Fibroblast of villous mesenchyme (primary cell): Measurements from ENCODE around the gene CDH12. TPM values are rescaled to one million over a fixed set of nuclear protein-coding genes. Genes with fewer than 3 reads are reported as not detected.

Experiments
- DNase-seq: peaks from one replicate; pipeline ENCODE4 v3.0.0-alpha.2; 2010; ENCODE audit warnings: low read depth
- H3K4me3 ChIP-seq: 2 replicates; pipeline ENCODE4 v1.5.1; 2011; ENCODE audit warnings: low read depth, mild to moderate bottlenecking, low read length
- total RNA-seq: library from RNA; depleted of rRNA; stranded (reverse); fragments of >200 nt; gene quantifications from 2 replicates; pipeline ENCODE4 v1.2.3, GENCODE V29; 2012
- TF ChIP-seq, protein P1 (sequence below): IDR thresholded peaks from 2 replicates; pipeline ENCODE4 v1.5.1; 2012; ENCODE audit warnings: low read depth, mild to moderate bottlenecking, low read length; ENCODE audit not compliant: insufficient read depth

CDH12 gene
- total RNA-seq, 1 donor: not detected

DNA sequence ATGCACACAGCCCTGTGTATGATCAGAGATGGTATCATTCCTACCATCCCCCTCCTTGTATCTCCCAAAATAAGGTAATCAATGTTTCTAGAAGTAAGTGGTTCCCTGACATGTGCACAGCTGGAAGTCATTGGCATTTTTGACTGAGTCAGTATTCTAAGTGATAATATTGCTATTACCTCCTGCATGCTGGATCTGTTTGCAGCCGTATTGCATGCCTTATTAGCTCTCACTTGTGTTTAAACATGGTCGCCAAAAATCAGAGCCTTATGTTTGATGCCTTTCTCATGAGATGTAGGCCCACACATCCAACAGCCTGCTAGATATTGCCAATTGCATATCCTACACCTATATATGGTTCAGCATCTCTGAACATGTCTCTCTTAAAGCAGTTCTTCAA, 254.3 kb downstream of the CDH12 start:
- TF ChIP-seq, protein P1, sequence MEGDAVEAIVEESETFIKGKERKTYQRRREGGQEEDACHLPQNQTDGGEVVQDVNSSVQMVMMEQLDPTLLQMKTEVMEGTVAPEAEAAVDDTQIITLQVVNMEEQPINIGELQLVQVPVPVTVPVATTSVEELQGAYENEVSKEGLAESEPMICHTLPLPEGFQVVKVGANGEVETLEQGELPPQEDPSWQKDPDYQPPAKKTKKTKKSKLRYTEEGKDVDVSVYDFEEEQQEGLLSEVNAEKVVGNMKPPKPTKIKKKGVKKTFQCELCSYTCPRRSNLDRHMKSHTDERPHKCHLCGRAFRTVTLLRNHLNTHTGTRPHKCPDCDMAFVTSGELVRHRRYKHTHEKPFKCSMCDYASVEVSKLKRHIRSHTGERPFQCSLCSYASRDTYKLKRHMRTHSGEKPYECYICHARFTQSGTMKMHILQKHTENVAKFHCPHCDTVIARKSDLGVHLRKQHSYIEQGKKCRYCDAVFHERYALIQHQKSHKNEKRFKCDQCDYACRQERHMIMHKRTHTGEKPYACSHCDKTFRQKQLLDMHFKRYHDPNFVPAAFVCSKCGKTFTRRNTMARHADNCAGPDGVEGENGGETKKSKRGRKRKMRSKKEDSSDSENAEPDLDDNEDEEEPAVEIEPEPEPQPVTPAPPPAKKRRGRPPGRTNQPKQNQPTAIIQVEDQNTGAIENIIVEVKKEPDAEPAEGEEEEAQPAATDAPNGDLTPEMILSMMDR: no peak
- DNase-seq: no peak
- no peak overlapping the region for H3K4me3 ChIP-seq

GRCh38 chr5:22596404-22596970, 256.7 kb downstream of the CDH12 start:
- TF ChIP-seq, protein P1: no peak
- H3K4me3 ChIP-seq: no peak overlapping the region
- peak; percentile 54 for DNase-seq

GRCh38 chr5:22594491-22594890, 258.7 kb downstream of the CDH12 start:
- no peak overlapping the region for H3K4me3 ChIP-seq
- DNase-seq: no peak
- TF ChIP-seq, protein P1: no peak

DNA sequence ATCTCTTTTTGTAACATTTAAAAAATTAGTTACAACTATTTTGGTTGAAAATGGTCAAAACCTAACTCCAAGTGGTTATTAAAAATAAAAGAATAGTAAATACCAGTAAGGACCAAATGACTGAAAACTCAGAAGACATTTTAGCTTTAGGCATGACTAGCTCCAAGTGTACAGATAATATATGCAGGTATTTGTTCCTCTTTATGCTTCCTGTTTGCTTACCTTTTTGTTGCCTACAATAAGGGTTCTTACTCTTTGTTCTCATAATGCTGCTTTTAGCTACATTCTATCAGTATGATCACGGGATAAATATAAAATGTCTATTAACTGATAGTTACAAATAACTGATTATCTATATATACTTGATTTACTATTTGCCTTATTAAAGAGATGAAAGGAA, 259.6 kb downstream of the CDH12 start:
- no peak for DNase-seq
- TF ChIP-seq, protein P1: no peak
- no peak overlapping the region for H3K4me3 ChIP-seq

GRCh38 chr5:22591461-22591860, 261.7 kb downstream of the CDH12 start:
- TF ChIP-seq, protein P1: no peak
- no peak for DNase-seq
- no peak overlapping the region for H3K4me3 ChIP-seq

- no peak for DNase-seq
- TF ChIP-seq, protein P1: no peak
- H3K4me3 ChIP-seq: no peak overlapping the region
Measured at GRCh38 chr5:22590677-22591268, 262.4 kb downstream of the CDH12 start.

DNA sequence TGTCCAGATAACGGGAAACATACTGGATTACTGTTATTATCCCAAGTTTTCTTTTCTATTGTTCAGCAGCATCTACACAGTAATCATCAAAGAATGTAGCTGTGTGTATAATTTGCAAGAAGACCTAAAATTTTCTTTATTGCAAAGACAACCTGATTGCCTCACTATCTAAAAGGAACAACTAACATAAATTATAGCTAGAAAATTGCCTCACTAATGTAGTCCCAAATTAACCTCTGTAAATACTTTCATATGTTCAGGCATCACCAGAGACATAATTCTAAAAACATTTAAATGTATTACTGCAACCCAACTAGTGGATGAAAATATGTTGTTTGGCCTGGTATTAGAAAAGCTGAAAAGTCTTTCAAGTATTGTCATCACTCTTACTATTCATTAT, 275.4 kb downstream of the CDH12 start:
- H3K4me3 ChIP-seq: no peak overlapping the region
- peak; percentile 24 for DNase-seq
- TF ChIP-seq, protein P1: no peak
